HepG2 (cell line): Measurements from ENCODE around the gene KIF3C. TPM values are rescaled to one million over a fixed set of nuclear protein-coding genes. Genes with fewer than 3 reads are reported as not detected.
A peak's percentile ranks its signal among the peaks of the same experiment; 100 is the strongest.

Source experiments
- EED ChIP-seq: sonication (generic); formaldehyde crosslinking; IDR thresholded peaks from 2 replicates; pipeline ENCODE4 v1.5.0; 2020; ENCODE audit warnings: mild to moderate bottlenecking, missing genetic modification reagents
- HMGXB3 ChIP-seq: sonication (generic); formaldehyde crosslinking; IDR thresholded peaks from 2 replicates; pipeline ENCODE4 v1.4.0; 2020; ENCODE audit warnings: missing genetic modification reagents, borderline replicate concordance
- KDM2A ChIP-seq: sonication (generic); formaldehyde crosslinking; IDR thresholded peaks from 2 replicates; pipeline ENCODE4 v1.4.0; 2020; ENCODE audit warnings: low read depth, missing genetic modification reagents, borderline replicate concordance
- NFIB ChIP-seq: sonication (generic); formaldehyde crosslinking; IDR thresholded peaks from 2 replicates; pipeline ENCODE4 v1.9.0; 2021; ENCODE audit warnings: missing genetic modification reagents, mild to moderate bottlenecking, borderline replicate concordance
- REPIN1 ChIP-seq: sonication (generic); formaldehyde crosslinking; IDR thresholded peaks from 2 replicates; pipeline ENCODE4 v1.8.0; 2022; ENCODE audit warnings: missing genetic modification reagents, low read depth, mild to moderate bottlenecking, borderline replicate concordance
- UBTF ChIP-seq: sonication (generic); formaldehyde crosslinking; IDR thresholded peaks from 2 replicates; pipeline ENCODE4 v1.4.0; 2020; ENCODE audit warnings: mild to moderate bottlenecking, missing genetic modification reagents
- ZNF430 ChIP-seq: sonication (generic); formaldehyde crosslinking; IDR thresholded peaks from 2 replicates; pipeline ENCODE4 v1.9.0; 2021; ENCODE audit warnings: mild to moderate bottlenecking, missing genetic modification reagents
- polyA plus RNA-seq, 8 experiments: library from polyadenylated mRNA; depleted of rRNA in 3 of 8; stranded (reverse) in 7 of 8; unstranded in 1 of 8; fragments of >200 nt; fragmentation: Illumina TruSeq in 4 of 8; extraction: Trizol in 4 of 8; gene quantifications; 2 replicates each; pipeline versions ENCODE4 v1.2.1 to v1.2.3, GENCODE V29; 2011 to 2016; ENCODE audit warnings: low read depth in 4 of 8, missing spikeins in 1 of 8, mixed read lengths in 1 of 8; ENCODE audit not compliant: insufficient read depth in 1 of 8
- total RNA-seq, 5 experiments: library from RNA; depleted of rRNA; stranded (reverse); fragments of >200 nt; fragmentation: Illumina TruSeq; extraction: Trizol; gene quantifications; 2 replicates each; pipeline ENCODE4 v1.2.3, GENCODE V29; 2016; ENCODE audit warnings: low read depth in 1 of 5
- TF ChIP-seq, protein P1 (sequence below): sonication (generic); formaldehyde crosslinking; IDR thresholded peaks from 2 replicates; pipeline ENCODE4 v1.4.0; 2020; ENCODE audit warnings: missing genetic modification reagents
- TF ChIP-seq, protein P2 (sequence below): sonication (generic); formaldehyde crosslinking; IDR thresholded peaks from 2 replicates; pipeline ENCODE4; 2020; ENCODE audit warnings: missing genetic modification reagents, mild to moderate bottlenecking, borderline replicate concordance

KIF3C gene
- total and polyA plus RNA-seq, 2 of the 13 experiments (the other 11 are each of a cell fraction or from before 2014, with no cell fraction given) = 3.6 to 4.9 TPM

- TF ChIP-seq HMGXB3 (CRISPR knock-in tag) (peak; percentile 31; the same call in 1 of the 2 replicates), KDM2A (CRISPR knock-in tag) (no peak), UBTF (CRISPR knock-in tag) (peak; percentile 77), NFIB (no peak), ZNF430 (CRISPR knock-in tag) (peak; percentile 76; the same call in 1 of the 2 replicates), REPIN1 (CRISPR knock-in tag) (no peak; the same call in 1 of the 2 replicates), EED (peak; percentile 82)
- TF ChIP-seq, protein P1, sequence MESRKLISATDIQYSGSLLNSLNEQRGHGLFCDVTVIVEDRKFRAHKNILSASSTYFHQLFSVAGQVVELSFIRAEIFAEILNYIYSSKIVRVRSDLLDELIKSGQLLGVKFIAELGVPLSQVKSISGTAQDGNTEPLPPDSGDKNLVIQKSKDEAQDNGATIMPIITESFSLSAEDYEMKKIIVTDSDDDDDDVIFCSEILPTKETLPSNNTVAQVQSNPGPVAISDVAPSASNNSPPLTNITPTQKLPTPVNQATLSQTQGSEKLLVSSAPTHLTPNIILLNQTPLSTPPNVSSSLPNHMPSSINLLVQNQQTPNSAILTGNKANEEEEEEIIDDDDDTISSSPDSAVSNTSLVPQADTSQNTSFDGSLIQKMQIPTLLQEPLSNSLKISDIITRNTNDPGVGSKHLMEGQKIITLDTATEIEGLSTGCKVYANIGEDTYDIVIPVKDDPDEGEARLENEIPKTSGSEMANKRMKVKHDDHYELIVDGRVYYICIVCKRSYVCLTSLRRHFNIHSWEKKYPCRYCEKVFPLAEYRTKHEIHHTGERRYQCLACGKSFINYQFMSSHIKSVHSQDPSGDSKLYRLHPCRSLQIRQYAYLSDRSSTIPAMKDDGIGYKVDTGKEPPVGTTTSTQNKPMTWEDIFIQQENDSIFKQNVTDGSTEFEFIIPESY = no peak
- TF ChIP-seq, protein P2, sequence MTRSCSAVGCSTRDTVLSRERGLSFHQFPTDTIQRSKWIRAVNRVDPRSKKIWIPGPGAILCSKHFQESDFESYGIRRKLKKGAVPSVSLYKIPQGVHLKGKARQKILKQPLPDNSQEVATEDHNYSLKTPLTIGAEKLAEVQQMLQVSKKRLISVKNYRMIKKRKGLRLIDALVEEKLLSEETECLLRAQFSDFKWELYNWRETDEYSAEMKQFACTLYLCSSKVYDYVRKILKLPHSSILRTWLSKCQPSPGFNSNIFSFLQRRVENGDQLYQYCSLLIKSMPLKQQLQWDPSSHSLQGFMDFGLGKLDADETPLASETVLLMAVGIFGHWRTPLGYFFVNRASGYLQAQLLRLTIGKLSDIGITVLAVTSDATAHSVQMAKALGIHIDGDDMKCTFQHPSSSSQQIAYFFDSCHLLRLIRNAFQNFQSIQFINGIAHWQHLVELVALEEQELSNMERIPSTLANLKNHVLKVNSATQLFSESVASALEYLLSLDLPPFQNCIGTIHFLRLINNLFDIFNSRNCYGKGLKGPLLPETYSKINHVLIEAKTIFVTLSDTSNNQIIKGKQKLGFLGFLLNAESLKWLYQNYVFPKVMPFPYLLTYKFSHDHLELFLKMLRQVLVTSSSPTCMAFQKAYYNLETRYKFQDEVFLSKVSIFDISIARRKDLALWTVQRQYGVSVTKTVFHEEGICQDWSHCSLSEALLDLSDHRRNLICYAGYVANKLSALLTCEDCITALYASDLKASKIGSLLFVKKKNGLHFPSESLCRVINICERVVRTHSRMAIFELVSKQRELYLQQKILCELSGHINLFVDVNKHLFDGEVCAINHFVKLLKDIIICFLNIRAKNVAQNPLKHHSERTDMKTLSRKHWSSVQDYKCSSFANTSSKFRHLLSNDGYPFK (CRISPR knock-in tag) = no peak
Measured at GRCh38 chr2:25877431-25878360, 104.6 kb downstream of the KIF3C start (continued).
